ENCODE results near the gene SAMD7. TPM values are rescaled to one million over a fixed set of nuclear protein-coding genes. Genes with fewer than 3 reads are reported as not detected.

SAMD7 gene
- total and polyA plus RNA-seq, 4 donors: 0.09 TPM; not detected in 3

GRCh38 chr3:169901453-169901852 lies 9.9 kb upstream of the SAMD7 start:
- Histone ChIP-seq H3K4me3 (ENCODE audit: low read depth, low read length) (no peak overlapping the region), H3K36me3 (ENCODE audit: control insufficient read depth, insufficient read depth, low read length) (no peaks in the 10 kb centered on the region), H3K27me3 (ENCODE audit: control insufficient read depth, insufficient read depth, low read length) (no peaks in the 10 kb centered on the region), H3K4me1 (ENCODE audit: control insufficient read depth, insufficient read depth, low read length) (no peaks in the 10 kb centered on the region), H3K27ac (ENCODE audit: low read depth, low read length) (no peak overlapping the region), H3K9me3 (ENCODE audit: control insufficient read depth, insufficient read depth, low read length) (peaks cover 4% of the 10 kb centered on the region)
- WGBS (ENCODE audit: insufficient coverage): no CpG with 5 or more reads among the region's 1 CpG
- no peak for DNase-seq (ENCODE audit: low read depth in 4 of 6, low spot score in 6 of 6)

GRCh38 chr3:169905404-169905803 lies 6.0 kb upstream of the SAMD7 start:
- Histone ChIP-seq H3K9me3 (ENCODE audit: control insufficient read depth, insufficient read depth, low read length) (peaks cover 4% of the 10 kb centered on the region), H3K27ac (ENCODE audit: low read depth, low read length) (no peak overlapping the region), H3K27me3 (ENCODE audit: control insufficient read depth, insufficient read depth, low read length) (no peaks in the 10 kb centered on the region), H3K4me1 (ENCODE audit: control insufficient read depth, insufficient read depth, low read length) (no peaks in the 10 kb centered on the region), H3K36me3 (ENCODE audit: control insufficient read depth, insufficient read depth, low read length) (no peaks in the 10 kb centered on the region), H3K4me3 (ENCODE audit: low read depth, low read length) (no peak overlapping the region)
- no peak for DNase-seq (ENCODE audit: low read depth in 4 of 6, low spot score in 6 of 6)
- WGBS (ENCODE audit: insufficient coverage): no CpG with 5 or more reads among the region's 6 CpGs

- H3K36me3 ChIP-seq (ENCODE audit: control insufficient read depth, insufficient read depth, low read length): no peaks in the 10 kb centered on the region
- no peak overlapping the region for H3K4me3 ChIP-seq (ENCODE audit: low read depth, low read length)
- H3K27ac ChIP-seq (ENCODE audit: low read depth, low read length): no peak overlapping the region
- no peak for DNase-seq (ENCODE audit: low read depth in 4 of 6, low spot score in 6 of 6)
- H3K9me3 ChIP-seq (ENCODE audit: control insufficient read depth, insufficient read depth, low read length): no peaks in the 10 kb centered on the region
- no peaks in the 10 kb centered on the region for H3K4me1 ChIP-seq (ENCODE audit: control insufficient read depth, insufficient read depth, low read length)
- H3K27me3 ChIP-seq (ENCODE audit: control insufficient read depth, insufficient read depth, low read length): no peaks in the 10 kb centered on the region
These were observed 3.9 kb upstream of the SAMD7 start for GRCh38 chr3:169907476-169907875.

- WGBS (ENCODE audit: insufficient coverage): 91% methylated on average over 4 of the region's 4 CpGs
- Histone ChIP-seq H3K27ac (ENCODE audit: low read depth, low read length) (no peak overlapping the region), H3K36me3 (ENCODE audit: control insufficient read depth, insufficient read depth, low read length) (no peaks in the 10 kb centered on the region), H3K4me3 (ENCODE audit: low read depth, low read length) (no peak overlapping the region), H3K27me3 (ENCODE audit: control insufficient read depth, insufficient read depth, low read length) (no peaks in the 10 kb centered on the region), H3K9me3 (ENCODE audit: control insufficient read depth, insufficient read depth, low read length) (no peaks in the 10 kb centered on the region), H3K4me1 (ENCODE audit: control insufficient read depth, insufficient read depth, low read length) (no peaks in the 10 kb centered on the region)
- DNase-seq (ENCODE audit: low read depth in 4 of 6, low spot score in 6 of 6): no peak
These were observed 3.4 kb upstream of the SAMD7 start for GRCh38 chr3:169907944-169908343.

- no peak for DNase-seq (ENCODE audit: low read depth in 4 of 6, low spot score in 6 of 6)
- Histone ChIP-seq H3K36me3 (ENCODE audit: control insufficient read depth, insufficient read depth, low read length) (no peaks in the 10 kb centered on the region), H3K9me3 (ENCODE audit: control insufficient read depth, insufficient read depth, low read length) (no peaks in the 10 kb centered on the region), H3K4me3 (ENCODE audit: low read depth, low read length) (no peak overlapping the region), H3K27ac (ENCODE audit: low read depth, low read length) (no peak overlapping the region), H3K27me3 (ENCODE audit: control insufficient read depth, insufficient read depth, low read length) (no peaks in the 10 kb centered on the region), H3K4me1 (ENCODE audit: control insufficient read depth, insufficient read depth, low read length) (no peaks in the 10 kb centered on the region)
- no CpG with 5 or more reads among the region's 3 CpGs for WGBS (ENCODE audit: insufficient coverage)
These were observed 2.0 kb downstream of the SAMD7 start for GRCh38 chr3:169913323-169913722.

GRCh38 chr3:169914321-169914720 lies 2.9 kb downstream of the SAMD7 start:
- Histone ChIP-seq H3K27ac (ENCODE audit: low read depth, low read length) (no peak overlapping the region), H3K36me3 (ENCODE audit: control insufficient read depth, insufficient read depth, low read length) (no peaks in the 10 kb centered on the region), H3K27me3 (ENCODE audit: control insufficient read depth, insufficient read depth, low read length) (no peaks in the 10 kb centered on the region), H3K9me3 (ENCODE audit: control insufficient read depth, insufficient read depth, low read length) (no peaks in the 10 kb centered on the region), H3K4me3 (ENCODE audit: low read depth, low read length) (no peak overlapping the region), H3K4me1 (ENCODE audit: control insufficient read depth, insufficient read depth, low read length) (no peaks in the 10 kb centered on the region)
- 100% methylated on average over 1 of the region's 2 CpGs for WGBS (ENCODE audit: insufficient coverage)
- no peak for DNase-seq (ENCODE audit: low read depth in 4 of 6, low spot score in 6 of 6)

- 32% methylated on average over 5 of the region's 8 CpGs for WGBS (ENCODE audit: insufficient coverage)
- peak in 4 of 6 donors; percentile 10 to 79 (median 53) for DNase-seq (ENCODE audit: low read depth in 4 of 6, low spot score in 6 of 6)
- no peaks in the 10 kb centered on the region for H3K36me3 ChIP-seq (ENCODE audit: control insufficient read depth, insufficient read depth, low read length)
- H3K27me3 ChIP-seq (ENCODE audit: control insufficient read depth, insufficient read depth, low read length): no peaks in the 10 kb centered on the region
- H3K4me1 ChIP-seq (ENCODE audit: control insufficient read depth, insufficient read depth, low read length): no peaks in the 10 kb centered on the region
- no peak overlapping the region for H3K4me3 ChIP-seq (ENCODE audit: low read depth, low read length)
- H3K9me3 ChIP-seq (ENCODE audit: control insufficient read depth, insufficient read depth, low read length): no peaks in the 10 kb centered on the region
- H3K27ac ChIP-seq (ENCODE audit: low read depth, low read length): no peak overlapping the region
These were observed 11.8 kb downstream of the SAMD7 start for GRCh38 chr3:169923189-169923588.

GRCh38 chr3:169923831-169924230 lies 12.5 kb downstream of the SAMD7 start:
- Histone ChIP-seq H3K4me1 (ENCODE audit: control insufficient read depth, insufficient read depth, low read length) (no peaks in the 10 kb centered on the region), H3K27me3 (ENCODE audit: control insufficient read depth, insufficient read depth, low read length) (no peaks in the 10 kb centered on the region), H3K27ac (ENCODE audit: low read depth, low read length) (no peak overlapping the region), H3K4me3 (ENCODE audit: low read depth, low read length) (no peak overlapping the region), H3K36me3 (ENCODE audit: control insufficient read depth, insufficient read depth, low read length) (no peaks in the 10 kb centered on the region), H3K9me3 (ENCODE audit: control insufficient read depth, insufficient read depth, low read length) (no peaks in the 10 kb centered on the region)
- WGBS (ENCODE audit: insufficient coverage): 17% methylated on average over 1 of the region's 1 CpG
- peak in 1 of 6 donors; percentile 35 for DNase-seq (ENCODE audit: low read depth in 4 of 6, low spot score in 6 of 6)

- DNase-seq (ENCODE audit: low read depth in 4 of 6, low spot score in 6 of 6): no peak
- WGBS (ENCODE audit: insufficient coverage): no CpG with 5 or more reads among the region's 3 CpGs
- H3K9me3 ChIP-seq (ENCODE audit: control insufficient read depth, insufficient read depth, low read length): no peaks in the 10 kb centered on the region
These were observed 18.6 kb downstream of the SAMD7 start for GRCh38 chr3:169929830-169930519.

GRCh38 chr3:169930843-169931242 lies 19.5 kb downstream of the SAMD7 start:
- no peaks in the 10 kb centered on the region for H3K4me1 ChIP-seq (ENCODE audit: control insufficient read depth, insufficient read depth, low read length)
- no peaks in the 10 kb centered on the region for H3K27me3 ChIP-seq (ENCODE audit: control insufficient read depth, insufficient read depth, low read length)
- no peak overlapping the region for H3K27ac ChIP-seq (ENCODE audit: low read depth, low read length)
- H3K4me3 ChIP-seq (ENCODE audit: low read depth, low read length): no peak overlapping the region
- no peak for DNase-seq (ENCODE audit: low read depth in 4 of 6, low spot score in 6 of 6)
- no peaks in the 10 kb centered on the region for H3K36me3 ChIP-seq (ENCODE audit: control insufficient read depth, insufficient read depth, low read length)
- no peaks in the 10 kb centered on the region for H3K9me3 ChIP-seq (ENCODE audit: control insufficient read depth, insufficient read depth, low read length)
- WGBS (ENCODE audit: insufficient coverage): 100% methylated on average over 2 of the region's 3 CpGs

More at GRCh38 chr3:169929830-169930519, 18.6 kb downstream of the SAMD7 start:
- no peaks in the 10 kb centered on the region for H3K36me3 ChIP-seq (ENCODE audit: control insufficient read depth, insufficient read depth, low read length)
- no peak overlapping the region for H3K4me3 ChIP-seq (ENCODE audit: low read depth, low read length)
- H3K27me3 ChIP-seq (ENCODE audit: control insufficient read depth, insufficient read depth, low read length): no peaks in the 10 kb centered on the region
- H3K4me1 ChIP-seq (ENCODE audit: control insufficient read depth, insufficient read depth, low read length): no peaks in the 10 kb centered on the region
- H3K27ac ChIP-seq (ENCODE audit: low read depth, low read length): no peak overlapping the region

Data from spinal cord (tissue), 10 donors.